ENCODE data around the gene SCGB1C2.

- TF ChIP-seq, protein P1, sequence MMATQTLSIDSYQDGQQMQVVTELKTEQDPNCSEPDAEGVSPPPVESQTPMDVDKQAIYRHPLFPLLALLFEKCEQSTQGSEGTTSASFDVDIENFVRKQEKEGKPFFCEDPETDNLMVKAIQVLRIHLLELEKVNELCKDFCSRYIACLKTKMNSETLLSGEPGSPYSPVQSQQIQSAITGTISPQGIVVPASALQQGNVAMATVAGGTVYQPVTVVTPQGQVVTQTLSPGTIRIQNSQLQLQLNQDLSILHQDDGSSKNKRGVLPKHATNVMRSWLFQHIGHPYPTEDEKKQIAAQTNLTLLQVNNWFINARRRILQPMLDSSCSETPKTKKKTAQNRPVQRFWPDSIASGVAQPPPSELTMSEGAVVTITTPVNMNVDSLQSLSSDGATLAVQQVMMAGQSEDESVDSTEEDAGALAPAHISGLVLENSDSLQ (IDR thresholded peaks at IDR 0.05) = no peak
- TF ChIP-seq FOXA1 (IDR thresholded peaks at IDR 0.05) (no peak), ELF4 (IDR thresholded peaks at IDR 0.05) (no peak), SUZ12 (IDR thresholded peaks at IDR 0.05) (no peak), CTBP1 (IDR thresholded peaks at IDR 0.05; ENCODE audit: borderline replicate concordance) (no peak), TARDBP (IDR thresholded peaks at IDR 0.05) (no peak), ZNF384 (IDR thresholded peaks at IDR 0.05) (no peak), NFRKB (IDR thresholded peaks at IDR 0.05) (no peak), L3MBTL2 (conservative IDR thresholded peaks at IDR 0.05) (no peak)
These were observed 35.0 kb downstream of the SCGB1C2 start for GRCh38 chr17:172401-172800.

Measured in HEK293T (cell line).